Measurements from ENCODE around the gene SYPL1. TPM values are rescaled to one million over a fixed set of nuclear protein-coding genes. Genes with fewer than 3 reads are reported as not detected.

SYPL1 gene
- total and polyA plus RNA-seq, 9 of the 15 experiments (the other 6 are each of a cell fraction or from before 2014, with no cell fraction given): 23.8 to 214 (median 70.2) TPM

GRCh38 chr7:106112118-106112971, at the start of gene SYPL1 (continued):
- TF ChIP-seq RERE (CRISPR knock-in tag; IDR thresholded peaks at IDR 0.05; ENCODE audit: borderline replicate concordance) (0 out of 2 replicates have a peak, but pooled peaks have one; percentile 18), ARID2 (IDR thresholded peaks at IDR 0.05) (no peak), MAZ (CRISPR knock-in tag; conservative IDR thresholded peaks at IDR 0.05 in 1 of 2, IDR thresholded peaks at IDR 0.05 in 1 of 2) (peak; percentile 85 to 91), PML (IDR thresholded peaks at IDR 0.05; ENCODE audit: low read length) (peak; percentile 45), POLR2H (tag; IDR thresholded peaks at IDR 0.05; ENCODE audit: low read depth) (peak; percentile 89), RBM25 (IDR thresholded peaks at IDR 0.05; ENCODE audit: low read depth, low read length, severe bottlenecking) (no peak), ZNF644 (tag; IDR thresholded peaks at IDR 0.05; ENCODE audit: low read depth) (peak; percentile 80; the same call in 1 of the 2 replicates), GATA2 (CRISPR knock-in tag; IDR thresholded peaks at IDR 0.05) (no peak), ARID4B (CRISPR knock-in tag; IDR thresholded peaks at IDR 0.05) (peak; percentile 62), SAFB (IDR thresholded peaks at IDR 0.05; ENCODE audit: borderline replicate concordance, low read depth, low read length) (peak; percentile 99), AFF4 (CRISPR knock-in tag; IDR thresholded peaks at IDR 0.05) (peak; percentile 60), SETDB1 (IDR thresholded peaks at IDR 0.05; ENCODE audit: low read length) (no peak), SMARCA4 (IDR thresholded peaks at IDR 0.05) (0 out of 2 replicates have a peak, but pooled peaks have one; percentile 36)

All from K562 (cell line).